HCT116 (cell line): ENCODE results near the gene DDHD1. TPM values are rescaled to one million over a fixed set of nuclear protein-coding genes. Genes with fewer than 3 reads are reported as not detected.

ENCODE experiments used
- ATAC-seq: fragments of 200-7000 bp; cut with Tn5 transposase; 2 replicates; pipeline ENCODE4 v1.9.1; 2020; ENCODE audit warnings: mild to moderate bottlenecking, moderate library complexity
- BruUV-seq: library from RNA; stranded (reverse); fragments of 400-500 nt; replicated peaks from 2 replicates; lab custom pipeline; 2021; lab: Mats Ljungman, UMichigan
- CTCF ChIA-PET: fragments of 300-600 bp; sonication (Branson Sonifier 250); formaldehyde crosslinking; loops from one replicate; lab custom pipeline; 2021; ENCODE audit warnings: antibody characterized with exemption; lab: Charles Lee
- POLR2A ChIA-PET: fragments of 300-600, 350-600 bp; sonication (Branson Sonifier 250); formaldehyde crosslinking; loops from one replicate; lab custom pipeline; 2021; ENCODE audit warnings: antibody characterized with exemption; lab: Charles Lee
- RAD21 ChIA-PET, 2 experiments: fragments of 300-600 bp; sonication (Branson Sonifier 250); formaldehyde crosslinking; loops; one replicate each; lab custom pipeline; 2023; ENCODE audit warnings: low total read pairs in 2 of 2; ENCODE audit not compliant: uncharacterized antibody in 2 of 2, unreplicated experiment in 2 of 2, low non-redundant PET in 1 of 2; lab: Charles Lee
- DNase-seq: peaks from one replicate; pipeline ENCODE4 v3.0.0-alpha.2; 2010; ENCODE audit warnings: low read depth, low spot score
- H2AFZ ChIP-seq: fragments of 200-600 bp; shearing (Covaris generic), sonication (generic); 2 replicates; pipeline ENCODE4 v1.6.1; 2017; ENCODE audit warnings: low read depth, mixed run types, mixed read lengths, antibody characterized with exemption, low read length; ENCODE audit not compliant: poor library complexity, severe bottlenecking
- H3K27ac ChIP-seq: 2 replicates; pipeline ENCODE4 v1.5.1; 2012; ENCODE audit warnings: low read depth, low read length
- H3K27me3 ChIP-seq: fragments of 200-600 bp; sonication (generic); 2 replicates; pipeline ENCODE4 v1.6.1; 2016; ENCODE audit warnings: mixed run types, low read length, mixed read lengths; ENCODE audit not compliant: insufficient read depth
- H3K36me3 ChIP-seq, 2 experiments: fragments of 200-500 bp in 1 of 2; fragments of 200-600 bp in 1 of 2; sonication (Bioruptor generic) in 1 of 2; sonication (generic) in 1 of 2; 2 replicates each; pipeline versions ENCODE4 v1.5.1 to v1.6.1; 2014 to 2016; ENCODE audit warnings: low read length in 2 of 2, inconsistent platforms in 1 of 2, mixed read lengths in 1 of 2, mixed run types in 1 of 2; ENCODE audit not compliant: insufficient read depth in 2 of 2, control insufficient read depth in 1 of 2
- H3K4me1 ChIP-seq, 2 experiments: fragments of 200-600 bp in 1 of 2; sonication (generic) in 1 of 2; 2 replicates each; pipeline versions ENCODE4 v1.5.1 to v1.6.1; 2012 to 2017; ENCODE audit warnings: low read length in 2 of 2, inconsistent platforms in 1 of 2, mild to moderate bottlenecking in 1 of 2, mixed read lengths in 1 of 2, mixed run types in 1 of 2, moderate library complexity in 1 of 2; ENCODE audit not compliant: insufficient read depth in 2 of 2, control insufficient read depth in 1 of 2
- H3K4me2 ChIP-seq: fragments of 200-600 bp; sonication (generic); 2 replicates; pipeline ENCODE4 v1.6.1; 2017; ENCODE audit warnings: mixed run types, low read length, mixed read lengths
- H3K4me3 ChIP-seq, 2 experiments: fragments of 200-600 bp in 1 of 2; sonication (generic) in 1 of 2; replicated peaks in 1 of 2; 2 replicates each; pipeline ENCODE4 v1.5.1; 2011 to 2016; ENCODE audit warnings: low read length in 2 of 2, control low read depth in 1 of 2, low read depth in 1 of 2, mild to moderate bottlenecking in 1 of 2, mixed read lengths in 1 of 2, mixed run types in 1 of 2
- H3K79me2 ChIP-seq: fragments of 200-600 bp; sonication (generic); 2 replicates; pipeline ENCODE4 v1.6.1; 2017; ENCODE audit warnings: mild to moderate bottlenecking, mixed run types, low read length, moderate library complexity, mixed read lengths; ENCODE audit not compliant: insufficient read depth
- H3K9ac ChIP-seq: fragments of 200-600 bp; sonication (generic); 2 replicates; pipeline ENCODE4 v1.6.1; 2016; ENCODE audit warnings: low read length, mixed read lengths
- H3K9me2 ChIP-seq: fragments of 200-600 bp; sonication (generic), shearing (Covaris generic); 2 replicates; pipeline ENCODE4 v1.6.1; 2017; ENCODE audit warnings: mixed run types, mild to moderate bottlenecking, moderate library complexity; ENCODE audit not compliant: insufficient read depth
- H3K9me3 ChIP-seq, 2 experiments: fragments of 200-500 bp in 1 of 2; fragments of 200-600 bp in 1 of 2; sonication (Bioruptor generic) in 1 of 2; sonication (generic) in 1 of 2; 2 replicates each; pipeline ENCODE4 v1.6.1; 2014 to 2017; ENCODE audit warnings: low read length in 2 of 2, mixed read lengths in 2 of 2, inconsistent platforms in 1 of 2, low read depth in 1 of 2, mild to moderate bottlenecking in 1 of 2, mixed run types in 1 of 2, moderate library complexity in 1 of 2; ENCODE audit not compliant: control insufficient read depth in 1 of 2, insufficient read depth in 1 of 2
- H4K20me1 ChIP-seq: fragments of 200-600 bp; sonication (generic), shearing (Covaris generic); 2 replicates; pipeline ENCODE4 v1.6.1; 2017; ENCODE audit warnings: mixed run types, mild to moderate bottlenecking, moderate library complexity; ENCODE audit not compliant: insufficient read depth
- CEBPB ChIP-seq: IDR thresholded peaks from 2 replicates; pipeline ENCODE4 v1.6.1; 2012; ENCODE audit warnings: low read depth
- EGR1 ChIP-seq: IDR thresholded peaks from 2 replicates; pipeline ENCODE4 v1.6.1; 2012; ENCODE audit warnings: low read depth
- ELF1 ChIP-seq: IDR thresholded peaks from 2 replicates; pipeline ENCODE4 v1.6.1; 2012; ENCODE audit warnings: low read depth, borderline replicate concordance
- EZH2phosphoT487 ChIP-seq: fragments of 200-600 bp; IDR thresholded peaks from 2 replicates; pipeline ENCODE4 v1.6.1; 2018; ENCODE audit warnings: antibody characterized with exemption, borderline replicate concordance
- MAX ChIP-seq: IDR thresholded peaks from 2 replicates; pipeline ENCODE4 v1.6.1; 2012
- POLR2A ChIP-seq: IDR thresholded peaks from 2 replicates; pipeline ENCODE4 v1.7.0; 2011; ENCODE audit warnings: borderline replicate concordance; ENCODE audit not compliant: insufficient read depth, insufficient read length; ENCODE audit errors: extremely low read depth
- POLR2AphosphoS5 ChIP-seq: IDR thresholded peaks from 2 replicates; pipeline ENCODE4 v1.6.1; 2011; ENCODE audit warnings: mild to moderate bottlenecking, low read depth, low read length, moderate library complexity
- SIN3A ChIP-seq: IDR thresholded peaks from 2 replicates; pipeline ENCODE4 v1.6.1; 2012; ENCODE audit warnings: low read depth
- SP1 ChIP-seq: IDR thresholded peaks from 2 replicates; pipeline ENCODE4 v1.6.1; 2012; ENCODE audit warnings: low read depth
- YY1 ChIP-seq: IDR thresholded peaks from 2 replicates; pipeline ENCODE4 v1.6.1; 2011; ENCODE audit warnings: low read length, low read depth, moderate library complexity, mild to moderate bottlenecking; ENCODE audit not compliant: insufficient replicate concordance; ENCODE audit errors: extremely low read depth
- ZFX ChIP-seq: fragments of 450-650 bp; IDR thresholded peaks from 2 replicates; pipeline ENCODE4 v1.6.1; 2017
- intact Hi-C: fragments of 100-400 bp; cut with micrococcal nuclease; formaldehyde crosslinking; loops from 2 replicates; pipeline ENCODE4 v1.10.0; 2022
- total RNA-seq: library from RNA; stranded (reverse); gene quantifications from one replicate; pipeline ENCODE4 v1.2.1, GENCODE V29; 2021; ENCODE audit not compliant: unreplicated experiment
- TF ChIP-seq, protein P1 (sequence below): IDR thresholded peaks from 2 replicates; pipeline ENCODE4 v1.6.1; 2012; ENCODE audit warnings: low read depth

The DDHD1 gene
- total RNA-seq, 1 experiment from 2014 or later = 26.9 TPM

DNA sequence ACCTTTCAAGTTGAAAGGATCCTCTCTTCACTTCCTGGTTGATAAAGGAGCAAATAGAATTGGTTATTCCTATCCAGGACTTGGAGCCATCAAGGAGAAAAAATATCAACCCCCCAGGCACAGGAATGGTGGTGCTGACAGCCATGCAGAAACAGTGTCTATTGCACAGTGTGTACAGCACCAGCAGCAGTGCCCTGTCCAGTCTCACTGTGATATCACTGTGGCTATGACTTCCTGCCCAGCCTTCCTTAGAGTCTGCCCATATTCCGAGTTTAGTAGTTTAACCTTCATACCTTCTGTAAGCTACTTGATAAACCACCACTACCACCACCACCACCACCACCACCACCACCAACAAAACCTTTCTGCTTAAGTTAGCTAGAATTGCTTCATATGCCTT, 157.1 kb downstream of the DDHD1 start:
- ATAC-seq (no peak), DNase-seq (no peak)
- Histone ChIP-seq H4K20me1 (no peaks in the 10 kb centered on the region), H2AFZ (no peak overlapping the region), H3K36me3 (no peaks in the 10 kb centered on the region), H3K4me3 (no peak overlapping the region), H3K9me3 (no peaks in the 10 kb centered on the region), H3K27me3 (no peaks in the 10 kb centered on the region), H3K79me2 (no peaks in the 10 kb centered on the region), H3K9ac (no peak overlapping the region), H3K27ac (no peak overlapping the region), H3K4me2 (no peak overlapping the region), H3K4me1 (no peaks in the 10 kb centered on the region), H3K9me2 (no peaks in the 10 kb centered on the region)
- intact Hi-C loops = no loop called here
- no TSS peak for BruUV-seq
- ChIA-PET CTCF (no interaction called here), RAD21 (no interaction called here), POLR2A (no interaction called here)
- TF ChIP-seq ZFX = no peak
- TF ChIP-seq, protein P1, sequence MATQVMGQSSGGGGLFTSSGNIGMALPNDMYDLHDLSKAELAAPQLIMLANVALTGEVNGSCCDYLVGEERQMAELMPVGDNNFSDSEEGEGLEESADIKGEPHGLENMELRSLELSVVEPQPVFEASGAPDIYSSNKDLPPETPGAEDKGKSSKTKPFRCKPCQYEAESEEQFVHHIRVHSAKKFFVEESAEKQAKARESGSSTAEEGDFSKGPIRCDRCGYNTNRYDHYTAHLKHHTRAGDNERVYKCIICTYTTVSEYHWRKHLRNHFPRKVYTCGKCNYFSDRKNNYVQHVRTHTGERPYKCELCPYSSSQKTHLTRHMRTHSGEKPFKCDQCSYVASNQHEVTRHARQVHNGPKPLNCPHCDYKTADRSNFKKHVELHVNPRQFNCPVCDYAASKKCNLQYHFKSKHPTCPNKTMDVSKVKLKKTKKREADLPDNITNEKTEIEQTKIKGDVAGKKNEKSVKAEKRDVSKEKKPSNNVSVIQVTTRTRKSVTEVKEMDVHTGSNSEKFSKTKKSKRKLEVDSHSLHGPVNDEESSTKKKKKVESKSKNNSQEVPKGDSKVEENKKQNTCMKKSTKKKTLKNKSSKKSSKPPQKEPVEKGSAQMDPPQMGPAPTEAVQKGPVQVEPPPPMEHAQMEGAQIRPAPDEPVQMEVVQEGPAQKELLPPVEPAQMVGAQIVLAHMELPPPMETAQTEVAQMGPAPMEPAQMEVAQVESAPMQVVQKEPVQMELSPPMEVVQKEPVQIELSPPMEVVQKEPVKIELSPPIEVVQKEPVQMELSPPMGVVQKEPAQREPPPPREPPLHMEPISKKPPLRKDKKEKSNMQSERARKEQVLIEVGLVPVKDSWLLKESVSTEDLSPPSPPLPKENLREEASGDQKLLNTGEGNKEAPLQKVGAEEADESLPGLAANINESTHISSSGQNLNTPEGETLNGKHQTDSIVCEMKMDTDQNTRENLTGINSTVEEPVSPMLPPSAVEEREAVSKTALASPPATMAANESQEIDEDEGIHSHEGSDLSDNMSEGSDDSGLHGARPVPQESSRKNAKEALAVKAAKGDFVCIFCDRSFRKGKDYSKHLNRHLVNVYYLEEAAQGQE = no peak
- no peak for TF ChIP-seq YY1
- TF ChIP-seq SP1 = no peak
- no peak for TF ChIP-seq POLR2A
- no peak for TF ChIP-seq EGR1
- no peak for TF ChIP-seq ELF1
- TF ChIP-seq EZH2phosphoT487 = no peak
- no peak for TF ChIP-seq POLR2AphosphoS5
- no peak for TF ChIP-seq CEBPB
- TF ChIP-seq MAX = no peak
- TF ChIP-seq SIN3A = no peak
